Kidney epithelial cell (primary cell): ENCODE results near the gene BCAS3. TPM values are rescaled to one million over a fixed set of nuclear protein-coding genes. Genes with fewer than 3 reads are reported as not detected.
"Not testable (repeated sequence)": the region's sequence is repeated elsewhere in the genome, so short reads cannot be mapped to it uniquely, and the experiment has no call there.

Experiments
- DNase-seq: peaks from one replicate; pipeline ENCODE4 v3.0.0-alpha.2; 2010; ENCODE audit warnings: low read depth
- H3K27me3 ChIP-seq: 2 replicates; pipeline ENCODE4 v1.6.0; 2011; ENCODE audit warnings: low read length; ENCODE audit not compliant: control insufficient read depth, insufficient read depth
- H3K36me3 ChIP-seq: 2 replicates; pipeline ENCODE4 v1.5.1; 2011; ENCODE audit warnings: low read length; ENCODE audit not compliant: control insufficient read depth, insufficient read depth
- H3K4me3 ChIP-seq: 2 replicates; pipeline ENCODE4 v1.5.1; 2011; ENCODE audit warnings: low read depth, mild to moderate bottlenecking, control low read depth, low read length
- CTCF ChIP-seq: IDR thresholded peaks from 2 replicates; pipeline ENCODE4 v1.5.1; 2011; ENCODE audit warnings: mild to moderate bottlenecking, moderate library complexity, low read length, control low read depth, inconsistent platforms; ENCODE audit not compliant: insufficient read depth, poor library complexity, severe bottlenecking
- total RNA-seq: library from RNA; depleted of rRNA; stranded (reverse); fragments of >200 nt; gene quantifications from 2 replicates; pipeline ENCODE4 v1.2.3, GENCODE V29; 2015

The BCAS3 gene
- total RNA-seq, 1 donor from 2014 or later, result 26.7 TPM

GRCh38 chr17:60661489-60661888 lies 16.2 kb upstream of the BCAS3 start:
- Histone ChIP-seq H3K27me3 (no peaks in the 10 kb centered on the region), H3K4me3 (no peak overlapping the region), H3K36me3 (no peaks in the 10 kb centered on the region)
- no peak for TF ChIP-seq CTCF
- no peak for DNase-seq

GRCh38 chr17:60664022-60664421 lies 13.6 kb upstream of the BCAS3 start:
- no peak for TF ChIP-seq CTCF
- Histone ChIP-seq H3K36me3 (no peaks in the 10 kb centered on the region), H3K4me3 (no peak overlapping the region), H3K27me3 (no peaks in the 10 kb centered on the region)
- no peak for DNase-seq

GRCh38 chr17:60665602-60666001 lies 12.0 kb upstream of the BCAS3 start:
- TF ChIP-seq CTCF, result no peak
- Histone ChIP-seq H3K4me3 (no peak overlapping the region), H3K27me3 (no peaks in the 10 kb centered on the region), H3K36me3 (no peaks in the 10 kb centered on the region)
- DNase-seq, result no peak

- H3K4me3 ChIP-seq, H3K36me3 ChIP-seq, H3K27me3 ChIP-seq, DNase-seq: not testable (repeated sequence)
These were observed 8.9 kb upstream of the BCAS3 start for GRCh38 chr17:60668741-60669140.

GRCh38 chr17:60671482-60671881 lies 6.2 kb upstream of the BCAS3 start:
- TF ChIP-seq CTCF, result no peak
- no peak for DNase-seq
- H3K36me3 ChIP-seq, result no peaks in the 10 kb centered on the region
- no peaks in the 10 kb centered on the region for H3K27me3 ChIP-seq
- no peak overlapping the region for H3K4me3 ChIP-seq

- not testable (repeated sequence) for H3K4me3 ChIP-seq, H3K36me3 ChIP-seq, DNase-seq, H3K27me3 ChIP-seq
These were observed 3.0 kb upstream of the BCAS3 start for GRCh38 chr17:60674637-60675036.

GRCh38 chr17:60675997-60676396 lies 1.7 kb upstream of the BCAS3 start:
- Histone ChIP-seq H3K27me3 (no peaks in the 10 kb centered on the region), H3K36me3 (no peaks in the 10 kb centered on the region), H3K4me3 (no peak overlapping the region)
- no peak for TF ChIP-seq CTCF
- no peak for DNase-seq
